ENCODE data around the gene SLC38A10.
A peak's percentile ranks its signal among the peaks of the same experiment; 100 is the strongest.

The SLC38A10 gene

GRCh38 chr17:81295031-81295675, at the start of gene SLC38A10:
SLC38A10 (minus strand) TSS chr17:81295307; CDS start chr17:81294921, 386 bp downstream.
- peak; percentile 63 for DNase-seq

- DNase-seq: no peak
Measured at GRCh38 chr17:81342269-81343070, 47.4 kb upstream of the SLC38A10 start.

GRCh38 chr17:81341516-81342268, 46.6 kb upstream of the SLC38A10 start:
- no peak for DNase-seq

GRCh38 chr17:81340607-81341515, 45.8 kb upstream of the SLC38A10 start:
- DNase-seq: no peak

GRCh38 chr17:81339534-81340296, 44.6 kb upstream of the SLC38A10 start:
- no peak for DNase-seq

GRCh38 chr17:81339191-81339533, 44.1 kb upstream of the SLC38A10 start:
- no peak for DNase-seq

GRCh38 chr17:81338274-81339190, 43.4 kb upstream of the SLC38A10 start:
- no peak for DNase-seq

GRCh38 chr17:81337476-81337879, 42.4 kb upstream of the SLC38A10 start:
- no peak for DNase-seq

- no peak for DNase-seq
Measured at GRCh38 chr17:81336930-81337325, 41.8 kb upstream of the SLC38A10 start.

GRCh38 chr17:81336296-81336929, 41.3 kb upstream of the SLC38A10 start:
- no peak for DNase-seq

- no peak for DNase-seq
Measured at GRCh38 chr17:81335773-81336157, 40.7 kb upstream of the SLC38A10 start.

- no peak for DNase-seq
Measured at GRCh38 chr17:81334987-81335772, 40.1 kb upstream of the SLC38A10 start.

GRCh38 chr17:81334391-81334901, 39.3 kb upstream of the SLC38A10 start:
- DNase-seq: no peak

- no peak for DNase-seq
Measured at GRCh38 chr17:81333616-81334368, 38.7 kb upstream of the SLC38A10 start.

- DNase-seq: no peak
Measured at GRCh38 chr17:81332914-81333528, 37.9 kb upstream of the SLC38A10 start.

- no peak for DNase-seq
Measured at GRCh38 chr17:81332118-81332834, 37.2 kb upstream of the SLC38A10 start.

- no peak for DNase-seq
Measured at GRCh38 chr17:81331527-81332043, 36.5 kb upstream of the SLC38A10 start.

Data from NCI-H1694 (cell line).